ENCODE data around the gene EPN1. TPM values are rescaled to one million over a fixed set of nuclear protein-coding genes. Genes with fewer than 3 reads are reported as not detected.
A peak's percentile ranks its signal among the peaks of the same experiment; 100 is the strongest.

The EPN1 gene
- total and polyA plus RNA-seq, 2 experiments from 2014 or later, result 47.1 to 223 TPM

DNA sequence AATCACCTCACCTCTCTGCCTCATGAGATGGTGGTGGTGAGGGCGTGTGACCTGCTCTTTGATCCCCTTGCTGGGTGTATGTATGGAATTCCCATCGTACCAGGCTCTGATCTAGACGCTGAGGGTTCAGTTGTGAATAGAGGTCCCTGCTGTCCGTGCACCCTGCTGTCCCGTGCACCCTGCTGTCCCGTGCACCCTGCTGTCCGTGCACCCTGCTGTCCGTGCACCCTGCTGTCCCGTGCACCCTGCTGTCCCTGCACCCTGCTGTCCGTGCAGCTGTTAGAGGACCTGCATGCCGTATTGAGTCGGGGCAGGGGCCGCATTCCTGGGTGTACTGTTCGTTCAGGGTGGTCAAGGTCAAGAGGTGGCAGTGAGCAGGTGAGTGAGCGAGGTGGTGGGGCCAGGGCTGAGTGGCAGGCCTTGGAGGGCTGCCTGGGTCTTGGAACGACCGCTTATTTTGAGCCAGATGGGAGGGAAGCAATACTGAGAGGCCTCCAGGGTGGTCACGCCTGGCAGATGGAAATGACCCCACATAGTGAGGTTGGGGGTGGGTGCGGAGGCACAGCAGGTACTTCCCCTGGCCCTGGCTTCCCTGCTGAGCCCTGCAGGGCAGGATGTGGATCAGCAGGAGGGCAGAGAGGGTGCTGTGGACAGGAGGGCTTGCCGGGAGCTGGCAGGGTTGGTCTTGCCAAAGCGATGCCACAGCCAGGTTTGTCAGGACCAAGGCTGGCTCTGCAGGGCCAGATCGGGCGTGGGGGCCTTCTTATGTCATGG is 4.6 kb upstream of the EPN1 start:
- H3F3A ChIP-seq (replicated peaks; ENCODE audit: low read depth), result peaks cover 42% of the 10 kb centered on the region
- Mint-ChIP-seq H3K4me1 (peaks cover 33% of the 10 kb centered on the region), H3K9me3 (peaks cover 6% of the 10 kb centered on the region; the same call in 2 of the 3 replicates), H3K36me3 (ENCODE audit: low read depth) (peaks cover 85% of the 10 kb centered on the region), H3K27ac (peak overlapping the region; percentile 16; the same call in 1 of the 2 replicates), H3K27me3 (ENCODE audit: insufficient read depth, low read depth, poor library complexity) (peaks cover 43% of the 10 kb centered on the region), H3K4me3 (peak overlapping the region; percentile 23; the same call in 2 of the 3 replicates)
- peaks cover 17% of the 10 kb centered on the region for H3K36me3 ChIP-seq (ENCODE audit: insufficient read depth)
- no peak overlapping the region for H3K4me2 ChIP-seq
- no peaks in the 10 kb centered on the region for H3K9me2 ChIP-seq (ENCODE audit: insufficient read depth)
- no peak overlapping the region for H3K4me3 ChIP-seq
- H3K27ac ChIP-seq (ENCODE audit: low read depth), result peak overlapping the region; percentile 90
- TF ChIP-seq ZNF114 (CRISPR knock-in tag; IDR thresholded peaks at IDR 0.05) (no peak), POLR2AphosphoS5 (IDR thresholded peaks at IDR 0.05; ENCODE audit: low read depth) (no peak), STAT1 (IDR thresholded peaks at IDR 0.05; ENCODE audit: unreplicated experiment) (no peak), CREB1 (CRISPR knock-in tag; IDR thresholded peaks at IDR 0.05; ENCODE audit: low read depth) (no peak), EZH2 (IDR thresholded peaks at IDR 0.05; ENCODE audit: low read depth, unreplicated experiment) (no peak), ZNF331 (CRISPR knock-in tag; IDR thresholded peaks at IDR 0.05; ENCODE audit: low read depth) (no peak), ZNF462 (CRISPR knock-in tag; IDR thresholded peaks at IDR 0.05) (no peak)
- TF ChIP-seq, protein P1, sequence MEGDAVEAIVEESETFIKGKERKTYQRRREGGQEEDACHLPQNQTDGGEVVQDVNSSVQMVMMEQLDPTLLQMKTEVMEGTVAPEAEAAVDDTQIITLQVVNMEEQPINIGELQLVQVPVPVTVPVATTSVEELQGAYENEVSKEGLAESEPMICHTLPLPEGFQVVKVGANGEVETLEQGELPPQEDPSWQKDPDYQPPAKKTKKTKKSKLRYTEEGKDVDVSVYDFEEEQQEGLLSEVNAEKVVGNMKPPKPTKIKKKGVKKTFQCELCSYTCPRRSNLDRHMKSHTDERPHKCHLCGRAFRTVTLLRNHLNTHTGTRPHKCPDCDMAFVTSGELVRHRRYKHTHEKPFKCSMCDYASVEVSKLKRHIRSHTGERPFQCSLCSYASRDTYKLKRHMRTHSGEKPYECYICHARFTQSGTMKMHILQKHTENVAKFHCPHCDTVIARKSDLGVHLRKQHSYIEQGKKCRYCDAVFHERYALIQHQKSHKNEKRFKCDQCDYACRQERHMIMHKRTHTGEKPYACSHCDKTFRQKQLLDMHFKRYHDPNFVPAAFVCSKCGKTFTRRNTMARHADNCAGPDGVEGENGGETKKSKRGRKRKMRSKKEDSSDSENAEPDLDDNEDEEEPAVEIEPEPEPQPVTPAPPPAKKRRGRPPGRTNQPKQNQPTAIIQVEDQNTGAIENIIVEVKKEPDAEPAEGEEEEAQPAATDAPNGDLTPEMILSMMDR (conservative IDR thresholded peaks at IDR 0.05; ENCODE audit: low read depth in 2 of 2), result no peak
- TF ChIP-seq, protein P2, sequence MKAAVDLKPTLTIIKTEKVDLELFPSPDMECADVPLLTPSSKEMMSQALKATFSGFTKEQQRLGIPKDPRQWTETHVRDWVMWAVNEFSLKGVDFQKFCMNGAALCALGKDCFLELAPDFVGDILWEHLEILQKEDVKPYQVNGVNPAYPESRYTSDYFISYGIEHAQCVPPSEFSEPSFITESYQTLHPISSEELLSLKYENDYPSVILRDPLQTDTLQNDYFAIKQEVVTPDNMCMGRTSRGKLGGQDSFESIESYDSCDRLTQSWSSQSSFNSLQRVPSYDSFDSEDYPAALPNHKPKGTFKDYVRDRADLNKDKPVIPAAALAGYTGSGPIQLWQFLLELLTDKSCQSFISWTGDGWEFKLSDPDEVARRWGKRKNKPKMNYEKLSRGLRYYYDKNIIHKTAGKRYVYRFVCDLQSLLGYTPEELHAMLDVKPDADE (IDR thresholded peaks at IDR 0.05), result no peak
- peaks cover 21% of the 10 kb centered on the region for H3K4me1 ChIP-seq (ENCODE audit: insufficient read depth)
- no peak overlapping the region for H2AFZ ChIP-seq
- DNase-seq (ENCODE audit: low spot score) (no peak), ATAC-seq (no peak)
- no peaks in the 10 kb centered on the region for H3K27me3 ChIP-seq (ENCODE audit: insufficient read depth)
- peaks cover 37% of the 10 kb centered on the region for H4K20me1 ChIP-seq (replicated peaks; ENCODE audit: insufficient read depth)
- peaks cover 69% of the 10 kb centered on the region for H3K79me2 ChIP-seq (replicated peaks; ENCODE audit: insufficient read depth)

All from GM23338 (cell line).